Fibroblast of lung (primary cell): ENCODE measurements around the gene HOXA13. TPM values are rescaled to one million over a fixed set of nuclear protein-coding genes. Genes with fewer than 3 reads are reported as not detected.

Source experiments
- DNase-seq, 2 donors: peaks; one replicate each; pipeline versions ENCODE4 v3.0.0 to v3.0.0-alpha.2; 2010; ENCODE audit warnings: low read depth in 2 of 2
- H2AFZ ChIP-seq: 2 replicates; pipeline ENCODE4 v1.5.1; 2012; ENCODE audit warnings: low read length, control low read depth, inconsistent platforms
- H3K27ac ChIP-seq: 2 replicates; pipeline ENCODE4 v1.5.1; 2011; ENCODE audit warnings: low read length, control low read depth; ENCODE audit not compliant: insufficient read depth
- H3K27me3 ChIP-seq: 2 replicates; pipeline ENCODE4 v1.5.1; 2011; ENCODE audit warnings: mild to moderate bottlenecking, low read length; ENCODE audit not compliant: control insufficient read depth, insufficient read depth
- H3K36me3 ChIP-seq: 2 replicates; pipeline ENCODE4 v1.5.1; 2011; ENCODE audit warnings: low read length; ENCODE audit not compliant: control insufficient read depth, insufficient read depth
- H3K4me1 ChIP-seq: 2 replicates; pipeline ENCODE4 v1.5.1; 2011; ENCODE audit warnings: low read length; ENCODE audit not compliant: control insufficient read depth, insufficient read depth; ENCODE audit errors: extremely low read depth
- H3K4me2 ChIP-seq: 2 replicates; pipeline ENCODE4 v1.5.1; 2011; ENCODE audit warnings: low read length, control low read depth; ENCODE audit not compliant: insufficient read depth; ENCODE audit errors: extremely low read depth
- H3K4me3 ChIP-seq, 4 experiments: fragments of 200-600 bp in 1 of 4; sonication (generic) in 1 of 4; replicated peaks in 1 of 4; 2 replicates each; pipeline ENCODE4 v1.5.1; 2011 to 2016; ENCODE audit warnings: low read length in 4 of 4, low read depth in 3 of 4, mild to moderate bottlenecking in 3 of 4, control low read depth in 2 of 4, inconsistent platforms in 1 of 4, mixed read lengths in 1 of 4; ENCODE audit not compliant: insufficient read depth in 1 of 4; ENCODE audit errors: control extremely low read depth in 1 of 4
- H3K79me2 ChIP-seq: 2 replicates; pipeline ENCODE4 v1.5.1; 2012; ENCODE audit warnings: mild to moderate bottlenecking, low read length, inconsistent platforms; ENCODE audit not compliant: control insufficient read depth, insufficient read depth
- H3K9ac ChIP-seq: 2 replicates; pipeline ENCODE4 v1.5.1; 2011; ENCODE audit warnings: mild to moderate bottlenecking, low read length, control low read depth; ENCODE audit not compliant: insufficient read depth
- H3K9me3 ChIP-seq: 2 replicates; pipeline ENCODE4 v1.5.1; 2012; ENCODE audit warnings: low read depth, low read length; ENCODE audit not compliant: control insufficient read depth, insufficient read depth
- H4K20me1 ChIP-seq: 2 replicates; pipeline ENCODE4 v1.5.1; 2011; ENCODE audit warnings: low read length; ENCODE audit not compliant: control insufficient read depth, insufficient read depth; ENCODE audit errors: extremely low read depth
- CTCF ChIP-seq, 2 donors: IDR thresholded peaks in 1 of 2; conservative IDR thresholded peaks in 1 of 2; 1 replicate in 1 of 2; 2 replicates in 1 of 2; pipeline ENCODE4 v1.5.1; 2011 to 2012; ENCODE audit warnings: low read length in 2 of 2, control low read depth in 1 of 2, inconsistent platforms in 1 of 2, low read depth in 1 of 2, mild to moderate bottlenecking in 1 of 2
- EZH2 ChIP-seq: IDR thresholded peaks from 2 replicates; pipeline ENCODE4 v1.5.1; 2012; ENCODE audit warnings: low read length, control low read depth, mild to moderate bottlenecking; ENCODE audit errors: missing control alignments
- polyA plus RNA-seq, 2 donors: library from polyadenylated mRNA; depleted of rRNA in 1 of 2; stranded (reverse) in 1 of 2; unstranded in 1 of 2; fragments of >200 nt; gene quantifications; 2 replicates each; pipeline ENCODE4 v1.2.1, GENCODE V29; 2011 to 2012; ENCODE audit warnings: missing spikeins in 1 of 2
- total RNA-seq: library from RNA; depleted of rRNA; stranded (reverse); fragments of >200 nt; gene quantifications from 2 replicates; pipeline ENCODE4 v1.2.1, GENCODE V29; 2014

The HOXA13 gene
- total and polyA plus RNA-seq, 2 donors (not counting 1 experiment from before 2014, with no cell fraction given) = not detected

DNA sequence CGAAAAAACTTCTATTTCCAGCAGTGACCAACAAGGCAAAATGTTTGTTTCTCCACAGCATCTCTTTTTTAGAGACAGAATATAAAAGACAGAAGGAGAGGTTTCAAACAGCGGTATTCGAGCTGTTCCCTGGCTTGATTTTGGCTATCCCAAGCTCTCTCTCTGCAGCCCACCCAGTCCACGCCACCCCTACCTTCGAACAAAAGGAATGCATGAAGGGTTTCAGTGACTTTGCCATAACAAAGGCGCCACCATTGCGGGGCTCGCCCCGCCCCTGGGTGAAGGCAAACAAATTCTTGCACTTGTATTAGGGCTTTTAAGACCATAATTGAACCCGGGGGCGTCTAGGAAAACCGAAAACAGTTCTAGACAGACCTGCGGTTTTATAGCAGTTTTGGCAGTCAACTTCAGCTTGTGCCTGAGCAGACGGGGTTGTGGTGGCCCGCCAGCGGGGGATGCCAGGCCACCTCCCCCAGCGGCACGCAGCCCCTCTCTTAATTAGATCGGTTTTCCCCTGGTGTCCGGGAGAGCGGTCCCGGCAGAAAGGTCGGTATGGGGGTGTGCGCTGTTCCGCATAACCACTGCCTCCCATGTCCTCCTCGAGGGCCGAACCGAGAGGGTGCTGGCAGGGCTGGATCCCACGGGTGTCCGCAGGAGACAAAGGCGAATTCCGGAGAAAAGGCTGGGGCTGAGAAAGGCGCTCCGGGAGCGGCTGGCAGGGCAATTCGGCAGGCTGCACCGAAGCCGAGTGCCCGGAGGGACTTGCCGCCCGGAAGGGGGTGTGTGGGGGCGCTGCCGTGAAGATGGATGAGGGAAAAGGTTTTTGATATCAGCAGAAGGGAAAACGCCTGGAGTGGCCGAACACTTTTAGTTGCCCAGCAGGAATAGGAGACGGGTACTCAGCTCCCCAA is 12.2 kb downstream of the HOXA13 start:
- Histone ChIP-seq H3K4me3 (no peak overlapping the region), H3K4me1 (no peaks in the 10 kb centered on the region), H3K36me3 (no peaks in the 10 kb centered on the region), H3K4me2 (no peak overlapping the region), H3K27me3 (peaks cover 91% of the 10 kb centered on the region), H3K9ac (no peak overlapping the region), H3K79me2 (no peaks in the 10 kb centered on the region), H2AFZ (no peak overlapping the region), H4K20me1 (no peaks in the 10 kb centered on the region), H3K9me3 (no peaks in the 10 kb centered on the region), H3K27ac (no peak overlapping the region)
- no peak for TF ChIP-seq CTCF (conservative IDR thresholded peaks at IDR 0.05 in 1 of 2, IDR thresholded peaks at IDR 0.05 in 1 of 2; ENCODE audit: low read depth in 1 of 2, low read length in 2 of 2)
- peak; percentile 7 for TF ChIP-seq EZH2
- no peak for DNase-seq

- Histone ChIP-seq H3K4me3 (no peak overlapping the region), H3K27me3 (peaks cover 92% of the 10 kb centered on the region), H4K20me1 (no peaks in the 10 kb centered on the region), H3K9ac (no peak overlapping the region), H3K9me3 (no peaks in the 10 kb centered on the region), H2AFZ (no peak overlapping the region), H3K79me2 (no peaks in the 10 kb centered on the region), H3K27ac (no peak overlapping the region), H3K4me1 (no peaks in the 10 kb centered on the region), H3K36me3 (no peaks in the 10 kb centered on the region), H3K4me2 (no peak overlapping the region)
- TF ChIP-seq CTCF (conservative IDR thresholded peaks at IDR 0.05 in 1 of 2, IDR thresholded peaks at IDR 0.05 in 1 of 2; ENCODE audit: low read depth in 1 of 2, low read length in 2 of 2) (no peak), EZH2 (no peak)
- no peak for DNase-seq
These were observed 13.0 kb downstream of the HOXA13 start for GRCh38 chr7:27186668-27187474.
